Activated CD4-positive, alpha-beta T cell treated with anti-CD3 and anti-CD28 coated beads, Interleukin-2, Interleukin-6, amounts not matched to agents 100 ng/mL and 50 ng/mL, durations not matched to agents 16 hours and 8 hours (primary cell): ENCODE measurements around the gene ADAMTS3.

Experiments
- DNase-seq: peaks from one replicate; pipeline ENCODE4 v3.0.0-alpha.2; 2020

Gene ADAMTS3

DNA sequence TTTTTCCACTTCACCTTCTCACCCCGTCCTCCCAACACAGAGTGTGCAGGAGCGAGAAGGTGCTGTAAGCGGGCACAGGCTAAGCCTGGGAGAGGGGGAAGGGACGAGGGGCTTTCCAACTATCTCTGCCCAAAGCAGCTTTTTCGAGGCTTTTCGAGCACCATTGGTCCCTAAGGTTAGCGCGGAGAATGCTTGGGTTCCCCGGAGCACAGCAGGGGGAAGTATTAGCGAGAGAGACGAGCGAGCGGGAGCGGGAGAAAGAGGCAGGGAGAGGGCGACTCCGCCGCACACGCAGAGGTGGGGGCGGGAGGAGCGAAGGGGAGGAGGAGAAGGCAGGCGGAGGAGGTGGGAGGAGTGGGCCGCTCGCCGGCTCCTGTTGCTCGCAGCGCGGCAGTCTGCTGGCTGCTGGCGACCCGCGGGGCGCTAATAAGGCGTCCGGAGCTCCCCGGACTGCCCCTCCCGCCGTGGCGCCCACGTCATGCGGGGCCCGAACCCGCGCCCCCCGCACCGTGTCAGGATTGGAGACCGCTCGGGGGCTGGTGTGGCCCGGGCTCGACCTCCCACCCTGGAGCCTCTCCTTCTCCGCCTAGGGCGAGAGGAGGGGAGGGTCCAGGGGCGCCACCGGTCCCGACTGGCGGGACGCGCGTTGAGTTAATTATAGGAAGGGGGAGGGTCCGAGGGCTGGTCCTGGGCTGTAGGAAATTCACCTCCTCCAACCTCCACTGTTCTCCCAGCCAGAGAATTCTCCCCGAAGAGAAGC lies at the start of gene ADAMTS3:
Gene ADAMTS3 (minus strand): TSS at position 263 of the 760 bp plus-strand sequence. CDS start 459 bp downstream, outside the sequence.
- peak; percentile 14 for DNase-seq

DNA sequence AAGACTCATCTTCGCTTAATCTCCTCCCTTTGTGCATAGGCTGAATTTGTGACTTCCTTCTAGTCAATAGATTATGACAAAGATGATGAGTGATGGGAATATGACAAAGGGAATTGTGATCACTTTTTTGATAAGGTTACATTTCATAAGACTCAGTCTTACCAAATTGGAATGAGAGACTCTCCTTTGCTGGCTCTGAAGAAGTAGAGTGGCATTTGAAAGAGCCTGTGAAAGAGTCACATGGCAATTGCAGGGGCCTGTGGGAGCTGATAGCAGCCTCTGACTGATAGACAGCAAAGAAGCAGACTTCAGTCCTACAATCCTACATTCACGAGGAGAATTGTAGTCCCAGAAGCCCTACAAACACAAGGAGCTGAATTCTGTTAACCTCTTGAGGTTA lies 44.9 kb upstream of the ADAMTS3 start:
- DNase-seq: no peak

DNA sequence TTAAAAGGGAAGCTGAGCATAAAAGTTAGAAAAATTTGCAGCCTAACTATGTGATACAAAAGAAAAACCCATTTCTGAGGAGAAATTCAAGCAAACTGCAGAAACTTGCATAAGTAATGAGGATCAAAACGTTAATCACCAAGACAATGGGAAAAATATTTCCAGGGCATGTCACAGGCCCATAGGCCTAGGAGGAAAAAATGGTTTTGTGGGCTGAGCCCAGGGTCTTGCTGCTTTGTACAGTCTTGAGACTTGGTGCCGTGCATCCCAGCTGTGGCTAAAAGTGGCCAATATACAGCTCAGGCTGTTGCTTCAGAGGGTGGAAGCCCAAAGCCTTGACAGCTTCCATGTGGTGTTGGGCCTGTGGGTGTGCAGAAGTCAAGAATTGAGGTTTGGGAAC lies 37.7 kb upstream of the ADAMTS3 start:
- DNase-seq: no peak

DNA sequence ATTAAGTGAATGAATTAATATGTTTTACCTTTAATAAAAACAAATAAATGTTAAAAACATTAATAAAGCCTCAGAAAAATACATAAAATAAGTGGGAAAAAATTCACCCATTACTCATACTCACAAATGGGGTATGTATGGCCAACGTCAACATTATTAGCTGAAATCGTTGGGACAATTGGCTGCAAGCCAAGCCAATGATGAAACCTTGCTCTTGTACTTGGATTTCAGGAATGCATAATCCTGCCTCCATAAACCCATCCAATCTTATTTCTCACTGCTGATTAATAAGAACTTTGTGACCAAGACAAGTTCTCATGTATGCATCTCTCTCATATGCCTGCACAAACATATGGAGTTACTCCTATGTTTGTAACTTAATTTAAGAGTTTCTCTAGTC lies 35.3 kb upstream of the ADAMTS3 start:
- no peak for DNase-seq

DNA sequence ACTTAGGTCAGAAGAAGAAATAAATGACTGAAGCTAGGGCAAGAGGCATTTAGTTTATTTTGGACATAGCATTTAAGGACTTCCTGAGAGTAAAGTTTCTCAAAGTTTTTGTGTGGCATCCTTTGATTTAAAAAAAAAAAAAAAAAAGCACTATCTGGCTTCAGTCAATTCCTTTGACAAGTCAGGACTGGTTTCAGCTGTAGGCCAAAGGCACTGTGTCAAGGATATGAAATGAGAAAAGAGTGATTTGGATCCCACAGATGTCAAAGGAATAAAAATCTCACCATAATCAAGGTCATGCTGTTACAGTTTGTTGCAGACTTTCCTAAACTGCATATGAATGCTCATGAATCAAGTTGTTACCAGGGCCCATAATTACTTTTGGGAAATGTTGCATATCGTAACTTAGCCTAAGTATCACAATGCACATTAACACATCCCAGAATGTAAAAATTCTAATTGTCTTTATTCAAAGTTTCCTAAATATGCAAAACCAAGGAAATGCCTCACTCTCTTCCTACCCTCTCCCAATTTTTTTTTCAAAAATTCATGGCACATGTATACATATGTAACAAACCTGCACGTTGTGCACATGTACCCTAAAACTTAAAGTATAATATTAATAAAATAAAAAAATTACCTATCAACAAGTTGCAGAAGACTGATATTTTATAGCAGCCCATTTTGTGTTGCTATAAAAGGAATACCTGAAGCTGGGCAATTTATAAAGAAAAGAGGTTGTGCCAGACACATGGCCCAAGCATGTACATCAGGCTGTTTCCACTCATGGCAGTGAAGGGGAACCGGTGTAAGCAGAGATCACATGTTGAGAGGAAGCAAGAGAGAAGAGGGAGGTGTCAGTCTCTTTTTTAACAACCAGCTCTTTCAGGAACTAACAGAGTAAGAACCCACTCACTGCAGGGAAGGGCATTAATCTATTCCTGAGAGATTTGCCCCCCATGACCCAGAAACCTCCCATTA lies 33.7 kb upstream of the ADAMTS3 start:
- DNase-seq: no peak

DNA sequence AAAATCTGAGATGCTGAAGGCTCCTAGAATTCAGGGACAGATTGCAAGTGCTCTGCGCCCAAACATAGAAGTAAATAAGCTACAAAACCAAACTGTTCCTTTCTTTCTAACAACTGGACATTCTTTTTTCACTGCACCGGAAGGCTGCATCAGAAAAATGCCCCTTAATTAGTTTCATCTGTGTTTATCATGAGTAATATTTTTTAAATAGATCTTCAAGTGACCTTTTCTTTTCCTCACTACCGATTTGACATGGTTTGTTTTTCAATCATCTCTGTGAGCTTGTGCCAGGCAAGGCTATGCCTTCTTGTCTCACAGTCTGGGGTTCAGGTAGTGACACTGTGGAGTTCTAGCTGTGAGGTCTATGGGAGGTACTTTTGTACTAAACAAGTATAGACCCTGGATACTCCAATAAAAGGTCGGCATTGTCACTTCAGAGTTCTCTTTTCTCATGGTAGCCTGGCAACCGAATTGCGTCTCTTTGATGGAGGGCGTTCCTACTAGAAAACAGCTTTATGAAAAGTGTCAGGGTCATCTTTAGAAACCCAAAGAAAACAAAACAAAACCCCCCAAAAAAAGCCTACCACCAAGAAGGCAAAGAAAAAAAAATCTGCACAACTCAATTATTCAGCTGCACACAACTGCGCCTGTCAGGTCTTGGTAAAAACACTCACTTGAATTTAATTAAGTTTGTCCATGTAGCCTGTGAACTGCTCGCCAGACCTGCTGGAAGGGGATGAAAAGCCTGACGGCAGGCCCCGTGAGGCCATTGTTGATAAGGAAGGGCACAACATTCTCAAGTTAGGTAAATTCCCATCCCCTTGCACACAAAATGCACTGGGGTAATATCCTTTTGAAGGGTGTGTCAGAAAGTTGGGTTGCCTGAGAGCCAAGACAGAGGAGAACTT lies 22.8 kb upstream of the ADAMTS3 start:
- DNase-seq: no peak

DNA sequence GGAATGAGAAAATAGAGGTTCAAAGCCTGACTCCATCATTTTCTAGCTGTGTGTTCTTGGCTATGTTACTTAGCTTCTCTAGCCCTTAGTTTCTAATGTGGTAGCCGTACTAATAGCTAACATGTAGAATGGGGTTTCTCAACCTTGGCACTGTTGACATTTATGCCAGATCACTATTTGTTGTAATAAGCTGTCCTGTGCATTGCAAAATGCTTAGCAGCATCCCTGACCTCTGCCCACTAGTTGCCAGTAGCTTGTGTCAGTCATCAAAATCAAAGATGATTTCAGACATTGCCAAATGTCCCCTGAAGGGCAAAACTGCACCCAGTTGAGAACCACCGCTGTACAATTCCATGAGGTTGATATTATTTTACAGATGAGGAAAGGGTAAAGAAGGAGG lies 18.3 kb upstream of the ADAMTS3 start:
- DNase-seq: no peak

DNA sequence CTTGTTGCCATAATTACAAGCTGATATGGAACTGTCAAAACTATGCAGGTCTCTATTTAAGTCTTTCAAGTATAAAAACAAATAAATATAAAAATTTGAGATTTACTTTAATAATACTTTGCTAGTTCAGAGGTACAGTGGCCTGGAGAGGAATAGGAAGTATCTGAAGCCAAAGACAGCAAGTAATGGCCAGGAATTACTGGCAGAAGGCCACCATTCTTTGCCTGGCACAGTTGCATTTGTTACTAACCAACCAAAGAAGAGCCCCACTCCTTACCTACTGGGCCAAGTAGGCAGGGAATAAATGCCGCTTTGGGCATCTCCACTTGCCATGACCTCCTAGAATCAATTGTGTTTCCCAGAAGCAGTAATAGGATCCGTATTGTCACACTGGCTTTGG lies 13.8 kb upstream of the ADAMTS3 start:
- DNase-seq: no peak

DNA sequence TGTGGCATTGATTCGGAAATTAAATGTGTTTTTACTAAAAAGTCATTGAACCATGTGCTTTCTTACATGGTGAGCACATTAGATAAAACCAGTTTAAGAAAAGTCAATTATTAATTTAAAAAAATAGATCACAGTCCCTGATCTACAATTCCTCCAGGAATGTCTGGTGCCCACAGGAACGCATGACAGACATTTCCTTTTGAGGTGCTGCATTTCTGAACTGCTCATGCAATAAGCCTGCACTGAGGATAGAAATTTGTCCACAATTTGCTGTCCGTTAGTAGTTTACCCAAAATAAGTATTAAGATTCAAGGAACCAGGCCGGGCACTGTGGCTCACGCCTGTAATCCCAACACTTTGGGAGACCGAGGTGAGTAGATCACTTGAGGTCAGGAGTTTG lies 8.2 kb upstream of the ADAMTS3 start:
- no peak for DNase-seq

DNA sequence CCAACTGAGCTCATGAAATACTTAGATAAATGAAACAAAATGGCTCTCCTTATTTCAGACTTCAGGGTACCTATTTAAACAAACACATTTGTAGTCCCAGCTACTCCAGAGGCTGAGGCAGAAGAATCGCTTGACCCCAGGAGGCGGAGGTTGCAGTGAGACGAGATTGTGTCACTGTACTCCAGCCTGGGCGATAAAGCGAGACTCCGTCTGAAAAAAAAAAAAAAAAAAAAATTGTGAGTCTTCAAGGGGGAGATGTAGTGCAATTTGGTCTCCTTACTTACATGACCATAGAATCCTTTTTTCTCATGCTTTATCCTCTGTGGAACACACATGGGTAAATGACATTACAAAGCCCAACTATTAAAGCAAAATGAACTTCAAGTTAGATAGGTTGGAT lies 2.3 kb upstream of the ADAMTS3 start:
- DNase-seq: no peak

DNA sequence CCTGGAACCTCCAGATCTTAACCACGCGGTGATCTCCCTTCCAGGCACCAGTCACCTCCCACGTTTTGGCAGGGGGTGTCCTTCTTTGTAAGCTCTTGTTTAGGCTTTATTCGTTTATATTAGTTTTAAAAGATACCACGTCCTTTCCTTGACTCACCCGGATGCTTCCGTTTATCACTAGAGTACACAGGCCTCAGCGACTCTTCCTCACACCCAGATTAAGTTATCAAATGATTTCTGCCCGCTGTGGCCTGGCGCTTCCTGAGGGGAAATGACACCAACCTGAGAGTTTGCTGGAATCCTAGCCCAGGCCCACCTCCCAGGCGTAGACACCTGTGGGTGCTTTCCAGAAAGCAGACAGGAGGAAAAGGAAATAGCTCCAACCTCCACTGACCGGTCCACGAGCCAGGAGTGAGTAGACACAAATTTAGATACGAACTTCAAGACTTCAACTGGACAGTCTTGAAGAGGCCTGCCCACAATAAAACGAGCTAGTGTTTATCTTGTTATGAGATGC lies 756 bp upstream of the ADAMTS3 start:
- no peak for DNase-seq

DNA sequence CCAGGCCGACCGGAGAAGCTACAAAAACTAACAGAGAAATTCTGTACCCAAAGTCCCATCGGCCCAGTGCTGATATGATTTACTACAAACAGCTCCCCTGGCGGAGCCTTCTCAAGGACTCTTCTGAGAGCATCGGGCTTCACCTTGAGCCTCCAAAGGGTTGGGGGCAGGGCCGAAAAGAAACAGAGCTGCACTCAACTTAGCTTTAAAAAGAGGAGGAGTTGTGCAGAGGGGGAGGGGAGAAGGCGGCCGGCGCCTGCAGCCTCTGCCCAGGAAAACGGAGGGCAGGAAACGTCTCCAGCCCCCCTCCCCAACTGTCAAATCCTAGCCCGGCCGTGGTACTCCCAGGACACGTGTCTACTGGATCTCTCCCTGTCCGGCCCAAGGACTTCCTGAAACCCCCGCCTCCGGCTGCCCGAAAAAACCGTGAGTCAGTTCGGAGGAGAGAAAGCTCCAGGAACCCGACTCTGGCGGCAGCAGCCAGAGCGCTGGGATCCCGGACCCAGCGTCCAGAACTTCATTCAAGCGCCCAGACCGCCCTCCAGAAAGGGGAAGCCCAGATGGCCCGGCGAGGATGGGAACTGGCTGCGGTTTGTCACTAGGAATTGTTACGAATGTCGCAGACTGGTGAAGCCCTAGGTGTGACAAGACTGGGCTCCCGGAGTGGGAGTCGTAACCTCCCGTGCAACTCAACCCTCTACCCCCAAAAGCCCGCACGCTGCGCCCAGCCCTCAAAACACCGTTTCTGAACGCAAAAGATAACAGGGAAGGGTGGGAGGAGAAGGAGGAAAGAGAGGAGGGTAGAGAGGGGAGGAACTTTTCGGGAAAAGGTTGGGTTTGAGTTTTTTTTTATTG lies 973 bp downstream of the ADAMTS3 start:
- DNase-seq: peak; percentile 11

DNA sequence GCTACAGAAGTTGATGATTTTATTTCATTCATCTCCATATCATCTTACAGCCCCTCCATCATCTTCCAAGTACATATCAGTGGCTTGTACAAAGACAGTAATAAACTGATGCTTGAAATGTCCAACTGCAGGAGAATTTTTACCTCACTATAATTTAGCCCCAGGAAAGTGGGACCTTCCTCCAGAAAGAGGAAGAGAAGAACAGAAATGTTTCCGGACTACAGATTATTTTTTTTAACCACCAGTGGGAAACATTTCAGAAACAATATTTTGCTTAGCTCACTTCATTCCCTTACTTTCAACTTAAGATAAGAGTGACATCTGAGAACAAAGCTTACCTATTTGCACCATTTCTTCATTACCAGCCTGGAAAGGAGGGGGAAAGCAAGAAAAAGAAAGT lies 2.0 kb downstream of the ADAMTS3 start:
- DNase-seq: no peak

DNA sequence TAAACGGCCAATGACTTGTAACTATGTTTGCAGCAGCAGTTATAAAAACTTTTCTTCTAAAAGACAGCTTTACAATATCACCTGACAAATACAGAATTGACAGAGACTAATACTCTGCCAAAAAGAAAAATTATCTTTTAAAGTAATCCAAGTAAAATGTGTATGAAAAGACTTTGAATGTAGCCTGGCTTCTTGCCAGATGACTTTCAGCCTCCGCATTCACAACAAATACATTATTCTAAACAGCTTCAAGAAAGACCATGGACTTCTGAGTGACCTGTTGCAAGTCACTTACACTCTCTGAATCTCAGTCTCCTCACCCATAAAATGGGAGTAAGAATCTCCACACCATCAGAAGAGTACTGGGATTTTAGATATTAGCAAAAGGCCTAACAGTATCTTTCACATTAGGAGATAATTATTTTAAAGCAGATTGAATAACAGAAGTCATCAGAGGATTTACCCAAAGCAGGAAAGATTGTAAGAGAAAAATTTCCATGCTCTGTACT lies 2.5 kb downstream of the ADAMTS3 start:
- no peak for DNase-seq

DNA sequence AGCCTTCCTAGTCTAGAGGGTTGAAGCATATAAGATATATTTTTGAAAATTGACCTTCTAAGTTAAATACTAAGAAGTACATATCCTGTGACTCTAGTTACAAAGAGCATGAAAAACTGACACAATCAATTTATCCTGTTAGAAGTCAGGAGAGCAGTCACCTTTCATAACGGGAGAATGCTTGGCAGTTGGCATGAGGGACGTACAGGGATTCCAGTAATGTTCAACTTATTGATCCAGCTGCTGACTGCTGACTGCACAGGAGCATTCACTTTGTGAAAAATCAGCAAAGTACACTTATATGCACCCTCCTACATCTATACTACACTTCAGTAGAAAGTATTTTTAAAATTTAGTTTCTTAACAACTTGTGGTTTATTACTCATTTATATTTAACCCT lies 4.2 kb downstream of the ADAMTS3 start:
- DNase-seq: no peak

DNA sequence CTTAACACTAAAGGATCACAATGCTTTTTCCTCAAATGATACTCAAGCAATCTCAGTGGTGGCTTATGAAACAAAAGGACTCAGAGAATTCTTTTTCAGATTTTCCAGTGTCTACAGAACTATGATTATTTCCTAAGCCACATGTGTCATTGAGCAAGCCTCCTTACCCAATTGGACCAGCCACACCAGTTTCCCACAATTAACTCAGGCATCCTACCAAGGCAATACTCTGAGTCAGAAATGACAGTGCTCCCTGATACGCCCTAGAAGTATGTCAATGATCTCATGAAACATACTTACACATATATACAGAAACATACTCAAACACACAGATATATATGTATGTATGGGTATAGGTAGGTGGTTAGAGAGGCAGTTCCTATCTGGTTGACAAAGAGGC lies 4.8 kb downstream of the ADAMTS3 start:
- DNase-seq: no peak

DNA sequence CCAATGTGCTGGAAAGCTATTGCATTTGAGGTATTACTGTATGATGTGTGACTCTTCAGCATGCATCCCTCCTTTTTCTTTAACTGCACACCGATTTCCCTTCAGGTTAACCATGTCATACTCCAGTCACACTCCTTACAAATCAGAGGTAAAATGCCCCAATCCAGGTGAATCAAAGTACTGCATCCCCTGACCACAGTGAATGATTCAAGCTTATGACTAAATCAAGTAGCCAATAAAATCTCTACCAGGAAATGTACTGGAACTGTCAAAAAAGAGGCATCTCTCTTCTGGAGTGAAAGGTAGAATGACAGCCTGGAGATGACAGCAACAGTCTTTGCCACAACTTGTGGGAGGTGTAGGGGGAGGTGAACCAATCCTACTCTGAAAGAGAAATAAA lies 10.4 kb downstream of the ADAMTS3 start:
- no peak for DNase-seq

DNA sequence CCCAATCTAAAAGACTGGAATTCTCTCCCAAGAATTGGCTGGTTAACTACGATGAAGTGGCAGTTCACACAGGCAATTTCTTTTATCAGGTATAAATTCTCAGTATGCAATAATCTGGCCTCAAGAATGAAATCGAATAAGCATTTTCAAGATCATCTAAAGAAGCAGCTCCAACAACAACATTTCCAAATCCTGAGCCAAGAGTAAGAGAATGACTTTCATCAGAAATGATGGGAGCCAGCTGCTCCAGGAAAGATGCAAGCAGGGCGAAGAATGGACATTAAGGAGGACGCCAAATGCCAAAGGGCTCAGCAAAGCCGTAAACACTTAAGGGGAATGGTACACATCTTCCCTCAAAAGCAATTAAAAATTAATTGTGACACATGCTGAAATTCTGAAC lies 12.0 kb downstream of the ADAMTS3 start:
- DNase-seq: no peak

DNA sequence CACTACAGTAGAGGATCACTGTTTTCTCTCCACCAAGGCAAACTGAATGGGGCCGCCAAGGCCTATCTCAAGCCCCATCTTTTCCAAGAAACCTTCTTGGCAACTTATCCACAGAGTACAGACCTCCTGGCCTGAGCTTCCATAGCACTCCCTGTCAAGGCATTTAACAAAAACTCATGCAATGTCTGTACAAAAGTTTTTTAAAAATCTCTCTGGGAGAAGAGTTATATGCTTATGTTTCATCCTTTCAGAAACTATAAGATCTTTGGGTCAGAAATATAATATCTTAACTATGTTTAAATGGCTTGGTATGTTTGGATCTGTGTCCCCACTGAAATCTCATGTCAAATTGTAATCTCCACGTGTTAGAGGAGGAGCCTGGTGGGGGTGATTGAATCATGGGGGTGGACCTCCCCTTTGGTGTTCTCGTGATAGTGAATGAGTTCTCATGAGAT lies 13.6 kb downstream of the ADAMTS3 start:
- DNase-seq: no peak

DNA sequence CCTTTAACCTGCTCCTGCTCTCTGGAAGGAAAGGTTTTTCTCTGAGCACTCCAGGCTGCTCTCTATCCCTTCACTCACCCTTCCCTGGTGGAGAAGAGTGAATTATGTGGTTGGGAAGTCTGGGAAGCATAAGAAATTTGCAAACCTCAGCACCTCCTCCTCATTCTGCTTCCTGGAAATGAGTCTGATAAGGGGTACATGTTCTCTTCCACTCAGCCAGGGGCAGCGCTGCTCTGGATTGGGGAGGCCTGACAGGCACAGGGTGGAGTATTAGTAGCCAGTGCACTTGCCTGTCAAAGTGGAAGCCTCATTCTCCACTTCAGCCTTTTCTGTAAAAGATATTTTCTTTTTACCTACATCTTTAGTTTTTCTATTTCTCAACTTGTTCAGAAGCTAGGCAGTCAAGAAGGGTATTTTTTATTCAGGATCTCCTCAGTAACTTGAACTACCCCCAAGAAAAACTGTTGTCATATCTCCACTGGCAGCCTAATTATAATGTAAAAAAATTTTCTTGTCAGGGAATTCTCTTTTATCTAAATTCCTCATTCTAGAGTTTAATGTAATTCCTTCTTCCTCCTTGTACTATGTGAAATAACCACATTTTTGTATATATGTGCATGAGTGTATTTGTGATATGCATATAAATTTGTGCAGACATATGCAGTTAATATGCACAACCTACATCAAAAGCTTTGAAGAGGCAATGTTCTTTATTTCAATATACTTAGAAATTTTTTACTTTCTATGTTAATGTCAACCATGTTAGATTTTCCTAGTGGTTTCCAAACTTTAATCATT lies 15.3 kb downstream of the ADAMTS3 start:
- no peak for DNase-seq

DNA sequence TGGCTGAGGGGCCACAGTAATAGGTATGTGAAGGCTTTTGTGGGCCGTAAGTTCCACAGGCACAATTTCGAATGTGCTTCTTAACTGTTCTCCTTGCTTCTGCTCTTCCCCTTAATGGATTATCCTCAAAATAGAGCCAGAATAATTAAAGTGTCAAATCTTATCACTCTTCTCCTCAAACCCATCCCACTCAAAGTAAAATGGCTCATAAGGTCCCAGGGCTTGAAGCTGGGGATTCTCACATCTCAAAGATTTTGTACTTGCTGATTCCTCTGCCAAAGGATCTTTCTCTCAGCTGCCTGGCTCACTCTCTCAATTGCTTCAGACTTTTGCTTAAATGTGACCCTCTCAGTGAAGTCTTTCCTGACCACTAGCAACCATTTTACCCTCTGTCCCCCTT lies 16.6 kb downstream of the ADAMTS3 start:
- no peak for DNase-seq
